ENCODE data around the gene PCBP3. TPM values are rescaled to one million over a fixed set of nuclear protein-coding genes. Genes with fewer than 3 reads are reported as not detected.

PCBP3 gene
- total RNA-seq, 1 donor from 2014 or later = not detected

- DNase-seq (no peak), ATAC-seq (ENCODE audit: low read depth) (peak; percentile 78)
- TF ChIP-seq CTCF (IDR thresholded peaks at IDR 0.05) = no peak
- Mint-ChIP-seq H3K4me3 (peak overlapping the region; percentile 80), H3K27ac (peak overlapping the region; percentile 77), H3K27me3 (no peaks in the 10 kb centered on the region), H3K4me1 (peaks cover 22% of the 10 kb centered on the region), H3K9me3 (no peaks in the 10 kb centered on the region), H3K36me3 (ENCODE audit: low read depth) (no peaks in the 10 kb centered on the region)
- POLR2A ChIA-PET = no interaction called here
- intact Hi-C loops (cut with micrococcal nuclease) = no loop called here
- CTCF ChIA-PET = no interaction called here
These were observed 248.8 kb downstream of the PCBP3 start for GRCh38 chr21:45892156-45892915.

DNA sequence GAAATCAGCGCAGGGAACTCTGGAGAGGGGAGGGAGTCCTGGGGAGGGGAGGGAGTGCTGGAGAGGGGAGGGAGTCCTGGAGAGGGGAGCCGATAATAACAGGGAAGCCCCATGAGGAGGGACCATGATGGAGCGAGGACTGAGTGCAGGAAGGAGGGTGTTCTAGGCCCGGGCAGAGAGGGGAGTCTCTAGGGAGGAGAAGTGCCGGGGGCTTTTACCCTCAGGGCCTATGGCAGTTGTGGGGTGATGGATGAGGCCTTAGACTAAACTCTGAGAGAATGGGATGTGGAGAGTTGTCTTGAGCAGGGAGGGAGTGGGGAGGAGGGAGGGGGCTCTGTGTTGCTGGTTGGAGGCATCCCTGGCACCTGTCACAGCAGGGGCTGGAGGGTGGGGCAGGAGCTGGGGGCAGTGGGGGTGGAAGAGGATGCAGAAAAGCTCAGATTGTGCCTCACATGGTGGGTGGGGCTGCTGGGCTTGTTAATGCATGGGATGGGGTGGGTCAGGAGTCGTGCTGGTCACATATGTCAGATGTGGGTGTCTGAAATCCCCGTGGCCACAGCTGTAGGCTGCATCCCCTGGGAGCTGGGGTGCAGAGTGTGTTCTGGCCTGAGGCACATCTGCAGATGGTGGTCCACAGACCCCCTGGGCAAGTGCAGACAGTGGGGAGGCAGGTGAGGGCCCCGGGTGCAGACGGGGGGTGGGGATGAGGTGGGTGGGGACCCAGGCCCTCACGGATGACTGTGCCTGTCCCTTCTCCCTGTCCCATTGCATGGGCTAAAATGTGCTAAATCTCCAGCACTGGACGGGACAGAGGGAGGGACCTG, 249.6 kb downstream of the PCBP3 start:
- POLR2A ChIA-PET = no interaction called here
- intact Hi-C loops (cut with micrococcal nuclease) = no loop called here
- H3K27me3 Mint-ChIP-seq = no peaks in the 10 kb centered on the region

DNA sequence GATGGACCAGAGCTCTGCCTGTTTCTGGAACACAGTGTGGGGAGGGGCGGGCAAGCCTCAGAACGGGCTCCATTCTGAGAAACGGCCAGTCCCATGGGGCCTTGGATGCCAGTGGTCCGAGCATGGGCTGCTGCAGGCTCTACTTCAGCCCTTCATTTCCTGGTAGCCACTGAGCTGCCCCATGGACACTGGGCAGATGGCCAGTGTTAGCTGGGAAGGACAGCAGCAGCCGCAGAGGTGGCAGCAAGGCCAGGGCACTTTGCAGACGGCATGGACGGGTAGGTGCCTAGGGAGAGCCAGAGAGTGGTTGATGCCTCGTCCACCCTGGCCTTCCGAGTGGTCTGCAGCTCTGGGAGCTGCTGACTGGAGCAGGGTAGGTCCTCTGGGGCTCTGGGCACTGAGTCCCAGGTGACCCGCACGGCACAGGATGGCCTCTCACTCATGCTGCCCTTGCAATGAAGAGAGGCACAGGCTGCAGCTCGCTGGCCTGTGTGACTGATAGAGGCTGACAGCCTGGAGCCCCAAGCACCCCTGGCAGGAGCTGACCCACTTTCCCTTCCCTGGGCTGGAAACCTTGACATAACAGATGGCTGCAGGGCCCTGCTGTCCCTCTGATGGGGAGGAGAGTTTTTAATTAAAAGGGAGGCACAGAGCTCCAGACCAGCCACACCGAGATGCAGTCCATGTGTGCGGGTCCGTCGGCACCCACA, 250.4 kb downstream of the PCBP3 start:
- no peak overlapping the region for H3K4me3 Mint-ChIP-seq

More for the DNA sequence above, 249.6 kb downstream of the PCBP3 start:
- H3K36me3 Mint-ChIP-seq (ENCODE audit: low read depth) = no peaks in the 10 kb centered on the region
- CTCF ChIA-PET = no interaction called here
- no peak for DNase-seq
- no peaks in the 10 kb centered on the region for H3K9me3 Mint-ChIP-seq
- no peak for TF ChIP-seq CTCF (IDR thresholded peaks at IDR 0.05)
- H3K27ac Mint-ChIP-seq = no peak overlapping the region
- ATAC-seq (ENCODE audit: low read depth) = no peak
- H3K4me3 Mint-ChIP-seq = no peak overlapping the region
- peaks cover 20% of the 10 kb centered on the region for H3K4me1 Mint-ChIP-seq

GRCh38 chr21:45894450-45894825, 250.9 kb downstream of the PCBP3 start:
- intact Hi-C loops (cut with micrococcal nuclease) = no loop called here
- Mint-ChIP-seq H3K27me3 (no peaks in the 10 kb centered on the region), H3K9me3 (no peaks in the 10 kb centered on the region), H3K4me1 (peaks cover 20% of the 10 kb centered on the region), H3K4me3 (no peak overlapping the region), H3K36me3 (ENCODE audit: low read depth) (no peaks in the 10 kb centered on the region), H3K27ac (no peak overlapping the region)
- no peak for DNase-seq
- no peak for TF ChIP-seq CTCF (IDR thresholded peaks at IDR 0.05)
- CTCF ChIA-PET = no interaction called here
- POLR2A ChIA-PET = no interaction called here
- ATAC-seq (ENCODE audit: low read depth) = no peak

More for the DNA sequence above, 250.4 kb downstream of the PCBP3 start:
- TF ChIP-seq CTCF (IDR thresholded peaks at IDR 0.05) = no peak
- ATAC-seq (ENCODE audit: low read depth) (no peak), DNase-seq (no peak)
- H3K27me3 Mint-ChIP-seq = no peaks in the 10 kb centered on the region
- ChIA-PET POLR2A (no interaction called here), CTCF (no interaction called here)
- H3K27ac Mint-ChIP-seq = no peak overlapping the region
- H3K9me3 Mint-ChIP-seq = no peaks in the 10 kb centered on the region
- intact Hi-C loops (cut with micrococcal nuclease) = no loop called here
- H3K4me1 Mint-ChIP-seq = peaks cover 20% of the 10 kb centered on the region
- no peaks in the 10 kb centered on the region for H3K36me3 Mint-ChIP-seq (ENCODE audit: low read depth)
